HG03575 (cell line): Measurements from ENCODE around the gene PELI2.

ENCODE experiments used
- ATAC-seq: cut with Tn5 transposase; IDR thresholded peaks from one replicate; pipeline ENCODE4 v1.9.1; 2021; ENCODE audit not compliant: unreplicated experiment, insufficient number of reproducible peaks, low FRiP score; ENCODE audit errors: extremely low read depth

Gene PELI2

DNA sequence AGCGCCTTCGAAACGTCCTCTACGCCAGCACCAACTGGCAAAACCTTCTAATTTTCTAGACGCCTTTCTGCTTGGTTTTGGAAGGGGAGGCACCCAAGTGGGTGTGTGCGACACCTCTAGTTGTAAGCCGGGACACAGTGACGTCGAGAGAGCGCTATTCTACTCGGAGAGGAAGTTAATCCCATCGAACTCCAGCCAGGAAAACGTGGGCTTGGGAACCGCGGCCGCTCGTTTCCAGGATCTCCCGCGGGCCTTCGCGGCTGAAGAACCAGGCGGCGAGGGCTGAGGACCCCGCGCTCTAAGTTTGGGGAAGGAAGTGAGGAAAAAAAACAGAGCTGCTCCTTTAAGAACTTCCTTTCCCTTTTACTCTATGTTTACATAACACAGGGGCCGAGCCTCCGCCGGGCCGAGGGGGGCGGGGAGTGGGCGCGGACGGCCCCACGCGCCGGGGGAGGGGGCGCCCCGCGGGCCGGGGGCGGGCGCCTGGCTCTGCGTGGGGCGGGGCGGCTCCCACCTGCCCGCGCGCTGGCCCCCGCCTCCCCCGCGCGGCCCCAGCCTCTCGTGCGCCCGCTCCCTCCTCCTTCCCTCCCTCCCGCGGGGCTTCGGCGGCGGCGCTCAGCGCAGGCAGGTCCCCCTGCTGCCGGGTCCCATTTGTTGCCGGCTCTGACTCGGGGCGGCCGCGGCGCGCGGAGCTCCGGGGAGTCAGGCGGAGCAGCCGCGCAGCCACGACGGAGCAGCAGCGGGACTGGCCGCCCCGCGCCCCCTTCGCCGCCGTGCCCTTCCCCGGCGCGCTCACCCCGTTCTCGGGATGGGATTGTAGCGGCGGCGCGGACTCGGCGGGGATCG, at the start of gene PELI2:
PELI2 (plus strand) TSS at position 647 of the 846 bp plus-strand sequence. CDS start 250 bp downstream, outside the sequence.
- ATAC-seq = no peak

DNA sequence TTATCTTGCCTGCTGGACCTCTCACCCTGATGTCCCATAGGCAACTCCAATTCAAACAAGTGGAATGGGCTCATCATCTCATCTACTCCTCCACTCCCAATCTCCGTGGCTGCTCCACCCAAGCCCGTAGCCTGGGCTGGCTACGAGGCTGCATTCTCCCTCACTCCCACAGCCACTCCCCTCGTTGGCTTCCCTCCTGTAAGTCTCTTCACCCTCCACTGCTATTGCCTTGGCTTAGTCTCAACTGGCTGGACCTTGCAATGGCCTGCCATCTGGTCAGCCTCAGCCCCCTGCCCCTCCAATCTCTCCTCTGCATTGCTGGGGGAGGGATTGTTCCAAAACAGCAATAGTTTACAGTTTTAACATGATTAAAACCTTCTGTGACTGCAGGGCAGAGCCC, 44.4 kb upstream of the PELI2 start:
- ATAC-seq = no peak

- ATAC-seq = no peak
Measured at GRCh38 chr14:56075301-56075700, 42.9 kb upstream of the PELI2 start.

DNA sequence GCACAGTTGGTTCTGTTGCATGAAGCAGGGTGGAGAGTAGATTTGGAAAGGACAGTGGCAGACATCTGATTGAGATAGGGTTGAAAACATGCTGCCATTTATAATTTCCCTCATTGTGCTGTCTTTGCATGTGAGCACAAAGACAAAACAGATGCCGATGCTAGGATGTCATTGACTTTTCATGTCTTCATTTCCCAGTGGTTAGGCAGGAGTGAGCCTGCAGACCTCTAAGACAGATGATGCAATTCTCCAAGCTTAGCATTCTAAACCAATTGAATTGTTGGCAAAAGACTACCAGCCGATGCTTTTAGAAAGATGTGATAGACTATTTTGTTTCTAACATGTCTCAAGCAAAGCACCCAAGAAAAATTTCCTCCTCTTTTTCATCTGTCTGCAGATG, 37.1 kb upstream of the PELI2 start:
- ATAC-seq = no peak

DNA sequence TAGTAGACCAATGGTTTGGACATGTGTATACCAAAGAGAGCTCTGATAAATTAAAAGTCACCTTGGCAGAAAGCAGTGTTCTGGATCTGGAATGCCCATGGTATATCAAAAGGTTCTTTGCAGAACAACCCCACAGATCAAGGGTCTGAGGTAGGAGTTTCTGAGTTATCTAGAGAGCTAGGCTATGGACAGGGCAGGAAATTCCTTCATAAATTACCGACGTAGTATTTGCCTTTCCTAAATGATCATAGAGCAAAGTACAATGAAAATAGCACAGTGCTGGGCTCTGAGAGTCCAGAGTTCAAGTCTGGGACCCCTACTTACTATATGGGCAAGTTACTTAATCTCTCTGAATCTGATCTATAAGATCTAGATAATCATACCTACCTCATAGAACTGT, 35.3 kb upstream of the PELI2 start:
- ATAC-seq = no peak

GRCh38 chr14:56085471-56085870, 32.7 kb upstream of the PELI2 start:
- no peak for ATAC-seq

GRCh38 chr14:56087671-56088471, 30.3 kb upstream of the PELI2 start:
- no peak for ATAC-seq

DNA sequence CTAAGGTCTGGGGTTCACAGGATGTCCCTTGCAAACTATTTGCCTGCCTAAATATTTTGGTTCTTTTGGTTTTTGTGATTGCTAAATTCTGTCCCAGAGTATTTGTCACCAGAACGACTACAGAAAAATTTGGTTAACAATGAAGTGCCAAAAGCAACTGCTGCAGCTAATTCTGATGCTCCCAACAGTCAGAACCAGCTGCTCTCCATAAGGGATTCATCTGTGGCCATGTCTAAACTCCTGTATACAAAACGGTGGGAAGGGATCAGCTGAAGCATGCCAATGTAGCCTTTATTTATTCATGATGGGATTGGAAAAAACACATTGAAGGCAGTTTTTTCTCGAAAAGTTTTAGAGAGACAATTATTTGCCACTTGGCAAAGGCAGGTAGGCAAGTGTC, 29.3 kb upstream of the PELI2 start:
- ATAC-seq = no peak

DNA sequence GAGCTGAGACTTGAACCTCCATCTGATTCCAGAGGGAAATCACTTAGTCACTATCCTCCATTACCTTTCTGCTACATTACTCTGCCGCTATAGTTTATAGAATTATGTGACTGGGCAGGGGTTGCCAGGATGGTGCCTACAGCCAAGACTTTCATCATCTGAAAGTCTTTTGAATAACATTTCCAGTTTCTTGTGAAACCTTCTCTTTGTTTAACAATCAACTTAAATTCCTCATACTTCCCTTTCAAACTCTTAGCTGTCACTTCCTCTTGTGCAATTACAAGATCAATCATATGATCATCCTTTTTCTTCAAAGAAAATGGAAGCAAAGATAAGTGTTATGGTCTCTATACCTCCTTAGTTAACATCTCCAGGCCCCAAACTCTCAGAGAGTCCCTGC, 25.4 kb upstream of the PELI2 start:
- no peak for ATAC-seq

DNA sequence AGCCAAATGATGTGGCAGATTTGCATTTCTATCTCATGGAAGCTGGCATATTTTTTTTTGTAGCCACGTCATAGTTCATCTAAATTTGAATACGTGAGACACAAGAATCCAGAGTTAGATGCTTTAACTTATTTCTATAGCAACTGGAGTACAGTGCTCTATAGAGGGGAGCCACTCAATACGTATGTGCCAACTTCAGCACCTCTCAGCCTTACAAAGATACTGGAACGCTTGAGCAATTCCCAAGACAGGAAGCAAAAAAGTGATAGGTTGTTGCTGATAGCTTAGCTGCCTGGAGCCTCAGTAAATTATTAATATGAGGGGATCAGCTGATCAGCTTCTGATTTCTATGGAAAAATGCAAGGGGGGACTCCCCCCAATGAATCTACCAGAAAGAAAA, 24.1 kb upstream of the PELI2 start:
- ATAC-seq = no peak

DNA sequence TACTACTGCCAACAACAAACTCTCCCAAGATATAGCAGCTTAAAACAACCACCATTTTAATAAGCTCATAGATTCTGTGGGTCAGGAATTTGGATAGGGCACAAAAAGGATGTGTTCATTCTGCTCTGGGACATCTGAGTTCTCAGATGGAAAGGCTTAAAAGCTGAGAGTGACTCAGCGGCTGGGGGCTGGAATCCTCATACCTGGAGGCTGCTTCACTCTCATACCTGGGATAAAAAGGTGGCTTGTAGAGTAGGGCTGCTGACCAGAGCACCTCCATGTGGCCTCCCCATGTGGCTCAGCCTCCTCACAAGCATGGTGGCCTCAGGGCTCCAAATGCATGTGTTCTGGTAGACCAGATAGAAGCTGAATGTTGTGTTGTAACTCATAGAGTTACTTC, 20.2 kb upstream of the PELI2 start:
- no peak for ATAC-seq

- no peak for ATAC-seq
Measured at GRCh38 chr14:56099081-56099797, 19.0 kb upstream of the PELI2 start.

DNA sequence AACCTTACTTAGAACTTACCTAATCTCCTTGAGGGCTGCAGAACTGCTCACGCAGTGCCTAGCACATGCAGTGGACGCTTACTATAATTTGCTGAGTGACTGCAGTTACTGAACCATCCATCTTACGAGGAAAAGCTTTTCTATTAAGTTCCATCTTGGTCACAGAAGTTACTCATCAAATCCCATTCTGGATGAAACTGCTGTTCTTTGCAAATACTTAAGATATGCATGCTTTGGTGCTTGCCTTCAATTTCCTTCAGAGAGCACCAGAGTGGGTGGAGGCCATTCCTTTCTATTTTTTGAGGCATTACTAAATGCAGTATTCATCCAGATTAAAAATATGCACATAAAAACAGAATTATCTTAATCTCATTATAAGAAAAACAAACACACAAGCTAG, 17.7 kb upstream of the PELI2 start:
- ATAC-seq = no peak

DNA sequence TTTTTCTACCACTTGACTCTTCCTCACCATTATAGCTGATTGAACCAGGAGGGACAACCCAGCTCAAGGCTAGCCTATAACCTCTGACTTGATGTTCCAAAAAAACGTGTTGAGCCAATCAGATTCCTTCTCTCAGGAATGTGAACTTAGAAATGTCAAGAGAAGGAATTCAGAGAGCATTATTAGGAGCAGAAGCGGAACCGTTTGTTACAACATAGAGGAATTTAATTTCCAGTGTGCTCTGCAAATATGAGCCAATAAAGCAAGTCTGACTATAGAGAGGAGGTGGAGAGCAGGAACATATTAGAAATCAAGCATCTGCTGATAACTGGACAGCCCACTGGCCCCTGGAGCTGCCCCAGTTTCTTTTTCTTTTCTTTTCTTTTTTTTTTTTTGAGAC, 15.3 kb upstream of the PELI2 start:
- ATAC-seq = no peak

DNA sequence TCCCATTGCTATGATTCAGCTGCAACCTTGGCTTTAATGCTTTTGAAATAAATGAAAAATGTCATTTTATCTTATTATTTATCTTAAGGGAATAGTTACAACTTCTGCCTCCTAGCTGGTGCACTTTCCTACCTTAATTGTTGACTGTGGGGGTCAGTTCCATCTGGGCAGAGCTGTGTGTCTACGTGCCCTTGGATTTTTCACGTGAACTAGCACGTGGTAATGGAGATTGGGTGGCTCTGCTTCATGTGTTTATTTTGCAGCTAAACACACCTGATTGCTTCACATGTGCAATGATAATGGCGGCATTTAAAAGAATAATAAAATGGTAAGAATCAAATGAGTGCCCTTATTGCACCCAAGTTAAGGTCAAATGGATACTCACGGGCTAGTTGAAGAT, 10.6 kb upstream of the PELI2 start:
- no peak for ATAC-seq

DNA sequence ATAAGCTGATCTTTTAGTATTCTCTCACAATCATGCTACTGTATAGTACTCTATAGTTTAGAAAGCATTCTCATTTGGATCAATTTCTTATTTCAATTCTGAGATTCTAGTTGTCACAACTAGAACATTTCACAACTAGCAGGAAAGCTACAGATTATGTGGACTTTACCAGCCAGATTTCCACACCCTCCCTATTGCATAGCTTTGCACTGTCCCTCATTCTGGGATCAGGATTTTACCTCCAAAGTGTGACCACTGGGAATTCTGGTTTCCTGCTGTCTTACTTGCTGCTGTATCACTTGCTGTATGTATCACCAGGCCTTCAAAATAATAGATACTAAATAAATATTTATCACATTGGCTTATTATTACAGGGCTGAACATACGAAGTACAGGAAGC, 10.2 kb upstream of the PELI2 start:
- ATAC-seq = no peak

- no peak for ATAC-seq
Measured at GRCh38 chr14:56112781-56113180, 5.4 kb upstream of the PELI2 start.

- ATAC-seq = no peak
Measured at GRCh38 chr14:56115334-56115870, 2.8 kb upstream of the PELI2 start.
